HEK293 (cell line): ENCODE results near the gene ENAH.

Experiments used
- CTCF ChIA-PET: fragments of 350-600 bp; formaldehyde crosslinking; extraction: SDS; loops from one replicate; lab custom pipeline; 2021; ENCODE audit warnings: antibody characterized with exemption; lab: Yijun Ruan, JAX
- POLR2A ChIA-PET: fragments of 300-600 bp; formaldehyde crosslinking; extraction: SDS; loops from one replicate; lab custom pipeline; 2020; ENCODE audit warnings: antibody characterized with exemption, inconsistent platforms; lab: Yijun Ruan, JAX
- H3K27ac ChIP-seq: fragments of 200-500 bp; sonication (Bioruptor generic); 2 replicates; pipeline ENCODE4 v1.5.1; 2014; ENCODE audit warnings: low read depth, low read length, control low read depth, inconsistent platforms; ENCODE audit errors: extremely low read depth
- H3K36me3 ChIP-seq, 2 experiments: fragments of 200-500 bp in 1 of 2; sonication (Bioruptor generic) in 1 of 2; 1 replicate in 1 of 2; 2 replicates in 1 of 2; pipeline ENCODE4 v1.5.1; 2014 to 2017; ENCODE audit warnings: inconsistent platforms in 2 of 2, low read length in 2 of 2; ENCODE audit not compliant: control insufficient read depth in 2 of 2, insufficient read depth in 1 of 2
- H3K4me1 ChIP-seq: fragments of 200-500 bp; sonication (Bioruptor generic); 2 replicates; pipeline ENCODE4 v1.5.1; 2014; ENCODE audit warnings: mild to moderate bottlenecking, low read length, inconsistent platforms; ENCODE audit not compliant: control insufficient read depth, insufficient read depth
- H3K4me3 ChIP-seq: 2 replicates; pipeline ENCODE4 v1.5.1; 2011; ENCODE audit warnings: low read depth, mild to moderate bottlenecking, control low read depth, low read length, moderate library complexity
- H3K9me3 ChIP-seq: fragments of 200-500 bp; sonication (Bioruptor generic); 2 replicates; pipeline ENCODE4 v1.5.1; 2014; ENCODE audit warnings: low read depth, low read length, inconsistent platforms; ENCODE audit not compliant: control insufficient read depth, insufficient read depth
- HOXD13 ChIP-seq: sonication (generic); formaldehyde crosslinking; IDR thresholded peaks from 2 replicates; pipeline ENCODE4 v1.8.0; 2022; ENCODE audit warnings: missing genetic modification reagents, borderline replicate concordance
- IKZF3 ChIP-seq: fragments of 450-650 bp; IDR thresholded peaks from 2 replicates; pipeline ENCODE4 v1.5.0; 2018; ENCODE audit warnings: missing biosample characterization, mild to moderate bottlenecking, missing genetic modification characterization, moderate library complexity
- PRDM1 ChIP-seq: fragments of 450-650 bp; formaldehyde crosslinking; IDR thresholded peaks from 2 replicates; pipeline ENCODE4; 2016; ENCODE audit warnings: missing biosample characterization, missing genetic modification characterization
- WT1 ChIP-seq: fragments of 450-650 bp; formaldehyde crosslinking; IDR thresholded peaks from 2 replicates; pipeline ENCODE4 v1.5.1; 2016; ENCODE audit warnings: missing biosample characterization, missing genetic modification characterization
- ZBTB17 ChIP-seq: fragments of 450-650 bp; formaldehyde crosslinking; IDR thresholded peaks from 2 replicates; pipeline ENCODE4 v1.5.1; 2016; ENCODE audit warnings: missing biosample characterization, missing genetic modification characterization
- ZNF16 ChIP-seq: fragments of 450-650 bp; formaldehyde crosslinking; IDR thresholded peaks from 2 replicates; pipeline ENCODE4 v1.5.1; 2016; ENCODE audit warnings: low read depth, missing biosample characterization, missing genetic modification characterization
- ZNF24 ChIP-seq: fragments of 450-650 bp; formaldehyde crosslinking; IDR thresholded peaks from 2 replicates; pipeline ENCODE4 v1.5.1; 2016; ENCODE audit warnings: missing biosample characterization, missing genetic modification characterization
- ZNF600 ChIP-seq: fragments of 450-650 bp; formaldehyde crosslinking; IDR thresholded peaks from 2 replicates; pipeline ENCODE4 v1.5.1; 2016; ENCODE audit warnings: missing biosample characterization, missing genetic modification characterization
- TF ChIP-seq, protein P1 (sequence below): fragments of 450-650 bp; formaldehyde crosslinking; IDR thresholded peaks from 2 replicates; pipeline ENCODE4 v1.5.1; 2016; ENCODE audit warnings: missing biosample characterization, missing genetic modification characterization, borderline replicate concordance
- TF ChIP-seq, protein P2 (sequence below): fragments of 450-650 bp; formaldehyde crosslinking; IDR thresholded peaks from 2 replicates; pipeline ENCODE4 v1.5.1; 2016; ENCODE audit warnings: missing biosample characterization, missing genetic modification characterization
- TF ChIP-seq, protein P3 (sequence below): fragments of 450-650 bp; formaldehyde crosslinking; IDR thresholded peaks from 2 replicates; pipeline ENCODE4 v1.5.1; 2016; ENCODE audit warnings: missing biosample characterization, missing genetic modification characterization

Gene ENAH

DNA sequence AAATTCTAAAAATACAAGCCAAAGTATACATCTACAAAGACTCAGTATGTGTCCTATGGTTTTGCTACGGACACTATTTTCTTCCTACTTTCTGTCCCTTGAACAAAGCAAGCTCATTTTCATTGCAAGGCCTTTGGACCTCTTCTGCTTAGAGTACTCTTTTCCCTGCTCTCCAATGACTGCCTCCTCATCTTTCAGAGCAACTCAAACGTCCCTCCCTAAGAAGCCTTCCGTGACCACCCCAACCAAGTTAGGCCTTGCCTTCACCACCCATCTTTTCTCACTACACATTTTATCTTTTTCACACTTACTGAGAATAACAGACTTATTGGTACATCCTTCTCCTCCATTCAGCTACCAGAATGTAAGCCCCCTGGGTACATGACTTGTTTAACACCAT, 39.9 kb downstream of the ENAH start:
- POLR2A ChIA-PET, result interaction anchor here (1.3 kb wide), 1 partner anchor 10 kb away, joined by 3 read pairs; no protein-coding TSS in a partner anchor
- Histone ChIP-seq H3K4me1 (peaks cover 29% of the 10 kb centered on the region), H3K4me3 (no peak overlapping the region), H3K36me3 (peaks cover 0 to 5% of the 10 kb centered on the region in 2 experiments; a peak in 1 of 3 replicates), H3K27ac (peak overlapping the region; percentile 32), H3K9me3 (no peaks in the 10 kb centered on the region)
- TF ChIP-seq ZNF24 (tag by site-specific recombination) (no peak), ZNF600 (tag by site-specific recombination) (peak; percentile 93), PRDM1 (tag by site-specific recombination) (0 out of 2 replicates have a peak, but pooled peaks have one; percentile 46), WT1 (peak; percentile 41), ZNF16 (no peak), ZBTB17 (tag by site-specific recombination) (peak; percentile 53; the same call in 1 of the 2 replicates)
- TF ChIP-seq, protein P1, sequence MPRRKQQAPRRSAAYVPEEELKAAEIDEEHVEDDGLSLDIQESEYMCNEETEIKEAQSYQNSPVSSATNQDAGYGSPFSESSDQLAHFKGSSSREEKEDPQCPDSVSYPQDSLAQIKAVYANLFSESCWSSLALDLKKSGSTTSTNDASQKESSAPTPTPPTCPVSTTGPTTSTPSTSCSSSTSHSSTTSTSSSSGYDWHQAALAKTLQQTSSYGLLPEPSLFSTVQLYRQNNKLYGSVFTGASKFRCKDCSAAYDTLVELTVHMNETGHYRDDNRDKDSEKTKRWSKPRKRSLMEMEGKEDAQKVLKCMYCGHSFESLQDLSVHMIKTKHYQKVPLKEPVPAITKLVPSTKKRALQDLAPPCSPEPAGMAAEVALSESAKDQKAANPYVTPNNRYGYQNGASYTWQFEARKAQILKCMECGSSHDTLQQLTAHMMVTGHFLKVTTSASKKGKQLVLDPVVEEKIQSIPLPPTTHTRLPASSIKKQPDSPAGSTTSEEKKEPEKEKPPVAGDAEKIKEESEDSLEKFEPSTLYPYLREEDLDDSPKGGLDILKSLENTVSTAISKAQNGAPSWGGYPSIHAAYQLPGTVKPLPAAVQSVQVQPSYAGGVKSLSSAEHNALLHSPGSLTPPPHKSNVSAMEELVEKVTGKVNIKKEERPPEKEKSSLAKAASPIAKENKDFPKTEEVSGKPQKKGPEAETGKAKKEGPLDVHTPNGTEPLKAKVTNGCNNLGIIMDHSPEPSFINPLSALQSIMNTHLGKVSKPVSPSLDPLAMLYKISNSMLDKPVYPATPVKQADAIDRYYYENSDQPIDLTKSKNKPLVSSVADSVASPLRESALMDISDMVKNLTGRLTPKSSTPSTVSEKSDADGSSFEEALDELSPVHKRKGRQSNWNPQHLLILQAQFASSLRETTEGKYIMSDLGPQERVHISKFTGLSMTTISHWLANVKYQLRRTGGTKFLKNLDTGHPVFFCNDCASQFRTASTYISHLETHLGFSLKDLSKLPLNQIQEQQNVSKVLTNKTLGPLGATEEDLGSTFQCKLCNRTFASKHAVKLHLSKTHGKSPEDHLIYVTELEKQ, result 0 out of 2 replicates have a peak, but pooled peaks have one; percentile 5
- TF ChIP-seq, protein P2, sequence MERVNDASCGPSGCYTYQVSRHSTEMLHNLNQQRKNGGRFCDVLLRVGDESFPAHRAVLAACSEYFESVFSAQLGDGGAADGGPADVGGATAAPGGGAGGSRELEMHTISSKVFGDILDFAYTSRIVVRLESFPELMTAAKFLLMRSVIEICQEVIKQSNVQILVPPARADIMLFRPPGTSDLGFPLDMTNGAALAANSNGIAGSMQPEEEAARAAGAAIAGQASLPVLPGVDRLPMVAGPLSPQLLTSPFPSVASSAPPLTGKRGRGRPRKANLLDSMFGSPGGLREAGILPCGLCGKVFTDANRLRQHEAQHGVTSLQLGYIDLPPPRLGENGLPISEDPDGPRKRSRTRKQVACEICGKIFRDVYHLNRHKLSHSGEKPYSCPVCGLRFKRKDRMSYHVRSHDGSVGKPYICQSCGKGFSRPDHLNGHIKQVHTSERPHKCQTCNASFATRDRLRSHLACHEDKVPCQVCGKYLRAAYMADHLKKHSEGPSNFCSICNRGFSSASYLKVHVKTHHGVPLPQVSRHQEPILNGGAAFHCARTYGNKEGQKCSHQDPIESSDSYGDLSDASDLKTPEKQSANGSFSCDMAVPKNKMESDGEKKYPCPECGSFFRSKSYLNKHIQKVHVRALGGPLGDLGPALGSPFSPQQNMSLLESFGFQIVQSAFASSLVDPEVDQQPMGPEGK (tag by site-specific recombination), result no peak
- TF ChIP-seq, protein P3, sequence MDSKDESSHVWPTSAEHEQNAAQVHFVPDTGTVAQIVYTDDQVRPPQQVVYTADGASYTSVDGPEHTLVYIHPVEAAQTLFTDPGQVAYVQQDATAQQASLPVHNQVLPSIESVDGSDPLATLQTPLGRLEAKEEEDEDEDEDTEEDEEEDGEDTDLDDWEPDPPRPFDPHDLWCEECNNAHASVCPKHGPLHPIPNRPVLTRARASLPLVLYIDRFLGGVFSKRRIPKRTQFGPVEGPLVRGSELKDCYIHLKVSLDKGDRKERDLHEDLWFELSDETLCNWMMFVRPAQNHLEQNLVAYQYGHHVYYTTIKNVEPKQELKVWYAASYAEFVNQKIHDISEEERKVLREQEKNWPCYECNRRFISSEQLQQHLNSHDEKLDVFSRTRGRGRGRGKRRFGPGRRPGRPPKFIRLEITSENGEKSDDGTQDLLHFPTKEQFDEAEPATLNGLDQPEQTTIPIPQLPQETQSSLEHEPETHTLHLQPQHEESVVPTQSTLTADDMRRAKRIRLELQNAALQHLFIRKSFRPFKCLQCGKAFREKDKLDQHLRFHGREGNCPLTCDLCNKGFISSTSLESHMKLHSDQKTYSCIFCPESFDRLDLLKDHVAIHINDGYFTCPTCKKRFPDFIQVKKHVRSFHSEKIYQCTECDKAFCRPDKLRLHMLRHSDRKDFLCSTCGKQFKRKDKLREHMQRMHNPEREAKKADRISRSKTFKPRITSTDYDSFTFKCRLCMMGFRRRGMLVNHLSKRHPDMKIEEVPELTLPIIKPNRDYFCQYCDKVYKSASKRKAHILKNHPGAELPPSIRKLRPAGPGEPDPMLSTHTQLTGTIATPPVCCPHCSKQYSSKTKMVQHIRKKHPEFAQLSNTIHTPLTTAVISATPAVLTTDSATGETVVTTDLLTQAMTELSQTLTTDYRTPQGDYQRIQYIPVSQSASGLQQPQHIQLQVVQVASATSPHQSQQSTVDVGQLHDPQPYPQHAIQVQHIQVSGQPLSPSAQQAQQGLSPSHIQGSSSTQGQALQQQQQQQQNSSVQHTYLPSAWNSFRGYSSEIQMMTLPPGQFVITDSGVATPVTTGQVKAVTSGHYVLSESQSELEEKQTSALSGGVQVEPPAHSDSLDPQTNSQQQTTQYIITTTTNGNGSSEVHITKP, result peak; percentile 69; the same call in 1 of the 2 replicates
- CTCF ChIA-PET, result interaction anchor here (1.2 kb wide), 1 partner anchor 34 kb away, joined by 4 read pairs; no protein-coding TSS in a partner anchor

DNA sequence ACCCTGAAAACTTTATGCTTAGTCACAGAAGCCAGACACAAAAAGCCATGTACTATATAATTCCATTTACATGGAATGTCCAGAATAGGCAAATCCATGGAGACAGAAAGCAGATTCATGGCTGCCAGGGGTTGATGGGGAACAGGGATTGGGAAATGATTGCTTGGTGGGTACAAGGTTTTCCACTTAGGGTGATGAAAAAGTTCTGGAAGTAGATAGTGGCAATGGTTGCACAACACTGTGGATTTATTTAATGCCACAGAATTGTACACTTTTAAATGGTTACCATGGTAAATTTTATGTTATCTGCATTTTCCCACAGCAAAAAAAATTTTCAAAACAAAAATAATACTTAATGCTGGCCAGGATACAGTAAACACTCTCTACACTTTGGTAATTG, 40.6 kb downstream of the ENAH start:
- Histone ChIP-seq H3K4me1 (peaks cover 35% of the 10 kb centered on the region), H3K4me3 (no peak overlapping the region), H3K36me3 (peaks cover 0 to 5% of the 10 kb centered on the region in 2 experiments; a peak in 1 of 3 replicates), H3K27ac (0 out of 2 replicates have a peak overlapping the region, but pooled peaks have one; percentile 32), H3K9me3 (no peaks in the 10 kb centered on the region)
- TF ChIP-seq IKZF3 (tag by site-specific recombination) (peak; percentile 77), HOXD13 (CRISPR knock-in tag) (no peak)
- POLR2A ChIA-PET, result interaction anchor here (1.0 to 1.3 kb wide), 2 partner anchors 9 to 202 kb away, joined by 3 read pairs; no protein-coding TSS in a partner anchor
- CTCF ChIA-PET, result interaction anchor here (0.5 to 1.2 kb wide), 3 partner anchors 35 to 937 kb away, joined by 3 to 4 read pairs (median 3); no protein-coding TSS in a partner anchor
